ENCODE measurements around the gene HOXB3. TPM values are rescaled to one million over a fixed set of nuclear protein-coding genes. Genes with fewer than 3 reads are reported as not detected.

The HOXB3 gene
- total RNA-seq, 1 experiment from 2014 or later: not detected

- no peaks in the 10 kb centered on the region for H3K79me1 ChIP-seq (ENCODE audit: insufficient read depth, low read depth, low read length, poor library complexity, severe bottlenecking)
- no peaks in the 10 kb centered on the region; the same call in 1 of the 2 replicates for H3K27me3 ChIP-seq (ENCODE audit: insufficient read depth, low read length)
- H2AFZ ChIP-seq (ENCODE audit: low read length): no peak overlapping the region
- H4K91ac ChIP-seq (ENCODE audit: insufficient read length, low read depth, low read length): no peak overlapping the region
- no peak overlapping the region for H2BK120ac ChIP-seq (ENCODE audit: low read depth, low read length, poor library complexity, severe bottlenecking)
- H4K8ac ChIP-seq (replicated peaks; ENCODE audit: insufficient read length, low read depth, low read length): no peak overlapping the region
- Mint-ChIP-seq H3K4me3 (no peak overlapping the region), H3K27me3 (ENCODE audit: low read depth) (peaks cover 90% of the 10 kb centered on the region), H3K36me3 (ENCODE audit: insufficient read depth in 1 of 3, low read depth in 3 of 3) (no peaks in the 10 kb centered on the region), H3K9me3 (peaks cover 0 to 6% of the 10 kb centered on the region in 2 experiments; a peak in 2 of 5 replicates), H3K27ac (no peak overlapping the region; a peak in 1 of 7 replicates), H3K4me1 (peaks cover 27 to 34% of the 10 kb centered on the region in 2 experiments)
- H3K27ac ChIP-seq (ENCODE audit: insufficient read length, low read depth, low read length): no peak overlapping the region
- H2BK5ac ChIP-seq (ENCODE audit: insufficient read length, low read length): no peak overlapping the region
- H3K4me1 ChIP-seq (ENCODE audit: insufficient read depth, low read length): peaks cover under 1% of the 10 kb centered on the region; the same call in 1 of the 2 replicates
- no peak overlapping the region for H2BK20ac ChIP-seq (ENCODE audit: low read depth, low read length, poor library complexity, severe bottlenecking)
- H2BK15ac ChIP-seq (ENCODE audit: low read depth, low read length): no peak overlapping the region
- no peaks in the 10 kb centered on the region for H3K79me2 ChIP-seq (ENCODE audit: insufficient read depth, low read length)
- H3K18ac ChIP-seq (ENCODE audit: insufficient read length, low read depth, low read length): no peak overlapping the region
- DNase-seq: no peak
- H3K9ac ChIP-seq (ENCODE audit: extremely low read depth, insufficient read length, low read length): no peak overlapping the region
- TF ChIP-seq, protein P1, sequence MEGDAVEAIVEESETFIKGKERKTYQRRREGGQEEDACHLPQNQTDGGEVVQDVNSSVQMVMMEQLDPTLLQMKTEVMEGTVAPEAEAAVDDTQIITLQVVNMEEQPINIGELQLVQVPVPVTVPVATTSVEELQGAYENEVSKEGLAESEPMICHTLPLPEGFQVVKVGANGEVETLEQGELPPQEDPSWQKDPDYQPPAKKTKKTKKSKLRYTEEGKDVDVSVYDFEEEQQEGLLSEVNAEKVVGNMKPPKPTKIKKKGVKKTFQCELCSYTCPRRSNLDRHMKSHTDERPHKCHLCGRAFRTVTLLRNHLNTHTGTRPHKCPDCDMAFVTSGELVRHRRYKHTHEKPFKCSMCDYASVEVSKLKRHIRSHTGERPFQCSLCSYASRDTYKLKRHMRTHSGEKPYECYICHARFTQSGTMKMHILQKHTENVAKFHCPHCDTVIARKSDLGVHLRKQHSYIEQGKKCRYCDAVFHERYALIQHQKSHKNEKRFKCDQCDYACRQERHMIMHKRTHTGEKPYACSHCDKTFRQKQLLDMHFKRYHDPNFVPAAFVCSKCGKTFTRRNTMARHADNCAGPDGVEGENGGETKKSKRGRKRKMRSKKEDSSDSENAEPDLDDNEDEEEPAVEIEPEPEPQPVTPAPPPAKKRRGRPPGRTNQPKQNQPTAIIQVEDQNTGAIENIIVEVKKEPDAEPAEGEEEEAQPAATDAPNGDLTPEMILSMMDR (conservative IDR thresholded peaks at IDR 0.05): no peak
- no CpG with 5 or more reads among the region's 2 CpGs for WGBS (ENCODE audit: extremely low coverage, insufficient read length, low lambda C conversion rate)
- no peaks in the 10 kb centered on the region for H4K20me1 ChIP-seq (ENCODE audit: control insufficient read depth, insufficient read depth, insufficient read length)
- no peaks in the 10 kb centered on the region for H3K23me2 ChIP-seq (ENCODE audit: insufficient read length, low read depth, low read length, poor library complexity, severe bottlenecking)
- H3K56ac ChIP-seq (ENCODE audit: insufficient read length, low read depth, low read length): no peak overlapping the region
- no peak overlapping the region for H3K14ac ChIP-seq (ENCODE audit: insufficient read depth, low read length)
- no peak overlapping the region for H2AK5ac ChIP-seq (ENCODE audit: insufficient read length, low read length)
- H3K4me2 ChIP-seq (ENCODE audit: insufficient read depth, insufficient read length, low read length): no peak overlapping the region
- no peak overlapping the region for H3T11ph ChIP-seq (ENCODE audit: low read length)
- H4K5ac ChIP-seq (ENCODE audit: insufficient read length, low read depth, low read length): no peak overlapping the region
- H3K9me3 ChIP-seq (ENCODE audit: control insufficient read depth, low read depth, low read length): no peaks in the 10 kb centered on the region
- no peak overlapping the region for H2BK12ac ChIP-seq (ENCODE audit: insufficient read length, low read depth, low read length)
- H3K4ac ChIP-seq (ENCODE audit: low read depth, low read length): no peak overlapping the region
- H3K23ac ChIP-seq (ENCODE audit: insufficient read length, low read depth, low read length): no peak overlapping the region
Measured at GRCh38 chr17:48514477-48514876, 75.6 kb downstream of the HOXB3 start.
